Osteoblast (primary cell): ENCODE results near the gene ATP11A. TPM values are rescaled to one million over a fixed set of nuclear protein-coding genes. Genes with fewer than 3 reads are reported as not detected.

Source experiments
- DNase-seq: peaks from one replicate; pipeline ENCODE4 v3.0.0; 2011; ENCODE audit warnings: low spot score, mixed read lengths; ENCODE audit not compliant: insufficient read length; ENCODE audit errors: missing footprints
- H2AFZ ChIP-seq: 2 replicates; pipeline ENCODE4 v1.6.0; 2011; ENCODE audit warnings: mild to moderate bottlenecking, low read length
- H3K27ac ChIP-seq: 2 replicates; pipeline ENCODE4 v1.5.1; 2011; ENCODE audit warnings: mild to moderate bottlenecking, low read depth, low read length, moderate library complexity
- H3K27me3 ChIP-seq: 2 replicates; pipeline ENCODE4 v1.6.0; 2012; ENCODE audit warnings: mild to moderate bottlenecking, control low read depth, inconsistent platforms, low read length, moderate library complexity; ENCODE audit not compliant: insufficient read depth
- H3K36me3 ChIP-seq: 2 replicates; pipeline ENCODE4 v1.5.1; 2011; ENCODE audit warnings: mild to moderate bottlenecking, low read length, control low read depth, moderate library complexity; ENCODE audit not compliant: insufficient read depth
- H3K4me1 ChIP-seq: 2 replicates; pipeline ENCODE4 v1.5.1; 2011; ENCODE audit warnings: mild to moderate bottlenecking, low read length, control low read depth, moderate library complexity; ENCODE audit not compliant: insufficient read depth
- H3K4me2 ChIP-seq: 2 replicates; pipeline ENCODE4 v1.6.0; 2011; ENCODE audit warnings: mild to moderate bottlenecking, low read length; ENCODE audit not compliant: insufficient read depth
- H3K4me3 ChIP-seq: fragments of 200-600 bp; sonication (generic); 3 replicates; pipeline ENCODE4 v1.5.1; 2012; ENCODE audit warnings: mild to moderate bottlenecking, low read length, inconsistent platforms; ENCODE audit not compliant: insufficient read depth
- H3K79me2 ChIP-seq: 2 replicates; pipeline ENCODE4 v1.6.0; 2012; ENCODE audit warnings: mild to moderate bottlenecking, low read length, control low read depth, inconsistent platforms; ENCODE audit not compliant: insufficient read depth
- H3K9me3 ChIP-seq: 2 replicates; pipeline ENCODE4 v1.5.1; 2011; ENCODE audit warnings: low read depth, low read length, control low read depth
- H4K20me1 ChIP-seq: 2 replicates; pipeline ENCODE4 v1.6.0; 2012; ENCODE audit warnings: mild to moderate bottlenecking, low read length, control low read depth; ENCODE audit not compliant: insufficient read depth
- CTCF ChIP-seq: IDR thresholded peaks from 2 replicates; pipeline ENCODE4 v1.5.1; 2011; ENCODE audit warnings: mild to moderate bottlenecking, low read depth, low read length, moderate library complexity; ENCODE audit errors: extremely low read depth
- total RNA-seq: library from RNA; depleted of rRNA; stranded (reverse); fragments of >200 nt; gene quantifications from 2 replicates; pipeline ENCODE4 v1.2.3, GENCODE V29; 2012

ATP11A gene
- total RNA-seq, 1 donor: 7.6 TPM

GRCh38 chr13:112742583-112742982 is 52.7 kb downstream of the ATP11A start:
- Histone ChIP-seq H3K36me3 (no peaks in the 10 kb centered on the region), H3K4me1 (peaks cover 19% of the 10 kb centered on the region), H3K9me3 (no peaks in the 10 kb centered on the region), H3K27ac (no peak overlapping the region), H2AFZ (no peak overlapping the region), H4K20me1 (peaks cover 13% of the 10 kb centered on the region), H3K27me3 (no peaks in the 10 kb centered on the region), H3K79me2 (peaks cover 17% of the 10 kb centered on the region), H3K4me2 (no peak overlapping the region), H3K4me3 (no peak overlapping the region)
- peak; percentile 21 for DNase-seq
- TF ChIP-seq CTCF: no peak

- no peak overlapping the region for H3K27ac ChIP-seq
- TF ChIP-seq CTCF: no peak
- no peaks in the 10 kb centered on the region for H3K36me3 ChIP-seq
- no peaks in the 10 kb centered on the region for H3K27me3 ChIP-seq
- H3K4me3 ChIP-seq: no peak overlapping the region
- peaks cover 19% of the 10 kb centered on the region for H3K4me1 ChIP-seq
- peaks cover 13% of the 10 kb centered on the region for H4K20me1 ChIP-seq
- no peaks in the 10 kb centered on the region for H3K9me3 ChIP-seq
- H3K79me2 ChIP-seq: peaks cover 17% of the 10 kb centered on the region
- H2AFZ ChIP-seq: no peak overlapping the region
- no peak overlapping the region for H3K4me2 ChIP-seq
- peak; percentile 59 for DNase-seq
Measured at GRCh38 chr13:112743451-112744167, 53.8 kb downstream of the ATP11A start.

- Histone ChIP-seq H3K79me2 (peaks cover 17% of the 10 kb centered on the region), H3K36me3 (no peaks in the 10 kb centered on the region), H3K4me3 (peak overlapping the region; percentile 46), H3K27ac (no peak overlapping the region), H2AFZ (peak overlapping the region; percentile 31), H3K27me3 (no peaks in the 10 kb centered on the region), H3K4me1 (peaks cover 19% of the 10 kb centered on the region), H3K4me2 (peak overlapping the region; percentile 68), H3K9me3 (no peaks in the 10 kb centered on the region), H4K20me1 (peaks cover 13% of the 10 kb centered on the region)
- peak; percentile 92 for DNase-seq
- no peak for TF ChIP-seq CTCF
Measured at GRCh38 chr13:112744168-112745021, 54.6 kb downstream of the ATP11A start.

- no peak for DNase-seq
- TF ChIP-seq CTCF: no peak
- no peak overlapping the region for H3K27ac ChIP-seq
- no peaks in the 10 kb centered on the region for H3K9me3 ChIP-seq
- H3K4me2 ChIP-seq: no peak overlapping the region
- H2AFZ ChIP-seq: no peak overlapping the region
- no peaks in the 10 kb centered on the region for H3K27me3 ChIP-seq
- peaks cover 11% of the 10 kb centered on the region for H3K4me1 ChIP-seq
- peaks cover 13% of the 10 kb centered on the region for H4K20me1 ChIP-seq
- no peaks in the 10 kb centered on the region for H3K36me3 ChIP-seq
- H3K79me2 ChIP-seq: peaks cover 17% of the 10 kb centered on the region
- no peak overlapping the region for H3K4me3 ChIP-seq
Measured at GRCh38 chr13:112746044-112746443, 56.2 kb downstream of the ATP11A start.
